ENCODE data around the gene ELMO1. TPM values are rescaled to one million over a fixed set of nuclear protein-coding genes. Genes with fewer than 3 reads are reported as not detected.

ELMO1 gene
- total and polyA plus RNA-seq, 2 experiments from 2014 or later, result 6.5 to 24.9 TPM

- Histone ChIP-seq H3K27ac (ENCODE audit: low read depth) (no peak overlapping the region), H3K9me2 (ENCODE audit: insufficient read depth) (no peaks in the 10 kb centered on the region), H3K4me1 (ENCODE audit: insufficient read depth) (no peaks in the 10 kb centered on the region), H4K20me1 (replicated peaks; ENCODE audit: insufficient read depth) (no peaks in the 10 kb centered on the region; the same call in 1 of the 2 replicates), H3K4me3 (no peak overlapping the region), H3K27me3 (ENCODE audit: insufficient read depth) (no peaks in the 10 kb centered on the region), H3F3A (replicated peaks; ENCODE audit: low read depth) (no peaks in the 10 kb centered on the region), H3K79me2 (replicated peaks; ENCODE audit: insufficient read depth) (no peaks in the 10 kb centered on the region), H3K36me3 (ENCODE audit: insufficient read depth) (no peaks in the 10 kb centered on the region), H2AFZ (no peak overlapping the region), H3K4me2 (no peak overlapping the region)
- Mint-ChIP-seq H3K4me1 (peaks cover 4% of the 10 kb centered on the region; the same call in 2 of the 3 replicates), H3K27ac (no peak overlapping the region), H3K9me3 (no peaks in the 10 kb centered on the region), H3K36me3 (ENCODE audit: low read depth) (no peaks in the 10 kb centered on the region; the same call in 2 of the 3 replicates), H3K4me3 (no peak overlapping the region), H3K27me3 (ENCODE audit: insufficient read depth, low read depth, poor library complexity) (no peaks in the 10 kb centered on the region)
- ATAC-seq (no peak), DNase-seq (ENCODE audit: low spot score) (no peak)
- TF ChIP-seq STAT1 (IDR thresholded peaks at IDR 0.05; ENCODE audit: unreplicated experiment), result no peak
- TF ChIP-seq EZH2phosphoT487 (IDR thresholded peaks at IDR 0.05; ENCODE audit: unreplicated experiment), result no peak
- no peak for TF ChIP-seq CTCF (conservative IDR thresholded peaks at IDR 0.05; ENCODE audit: low read depth in 2 of 2)
- TF ChIP-seq CREB1 (CRISPR knock-in tag; IDR thresholded peaks at IDR 0.05; ENCODE audit: low read depth), result no peak
- no peak for TF ChIP-seq ZNF462 (CRISPR knock-in tag; IDR thresholded peaks at IDR 0.05)
- TF ChIP-seq ETS1 (IDR thresholded peaks at IDR 0.05), result no peak
- TF ChIP-seq EZH2 (IDR thresholded peaks at IDR 0.05; ENCODE audit: low read depth, unreplicated experiment), result no peak
- no peak for TF ChIP-seq JUNB (IDR thresholded peaks at IDR 0.05; ENCODE audit: unreplicated experiment)
- TF ChIP-seq NANOG (IDR thresholded peaks at IDR 0.05; ENCODE audit: borderline replicate concordance), result no peak
- no peak for TF ChIP-seq REST (IDR thresholded peaks at IDR 0.05; ENCODE audit: unreplicated experiment)
- TF ChIP-seq POLR2AphosphoS5 (IDR thresholded peaks at IDR 0.05; ENCODE audit: low read depth), result no peak
- TF ChIP-seq ZNF331 (CRISPR knock-in tag; IDR thresholded peaks at IDR 0.05; ENCODE audit: low read depth), result no peak
- TF ChIP-seq ZNF114 (CRISPR knock-in tag; IDR thresholded peaks at IDR 0.05), result no peak
These were observed 379.3 kb downstream of the ELMO1 start for GRCh38 chr7:37069336-37069735.

All from GM23338 (cell line).